Duodenal mucosa (tissue), 2 donors: ENCODE data around the gene KIR2DL4.
"Not testable (repeated sequence)": the region's sequence is repeated elsewhere in the genome, so short reads cannot be mapped to it uniquely, and the experiment has no call there.

Source experiments
- H3K27ac ChIP-seq: one replicate; pipeline ENCODE4 v1.7.0; 2013; ENCODE audit warnings: low read depth, low read length
- H3K27me3 ChIP-seq, 2 donors: one replicate each; pipeline ENCODE4 v1.7.0; 2013; ENCODE audit warnings: low read length in 2 of 2, control low read depth in 1 of 2; ENCODE audit not compliant: insufficient read depth in 2 of 2, control insufficient read depth in 1 of 2
- H3K36me3 ChIP-seq, 2 donors: one replicate each; pipeline ENCODE4 v1.7.0; 2013; ENCODE audit warnings: low read length in 2 of 2, control low read depth in 1 of 2; ENCODE audit not compliant: insufficient read depth in 2 of 2, control insufficient read depth in 1 of 2
- H3K4me1 ChIP-seq, 2 donors: one replicate each; pipeline ENCODE4 v1.7.0; 2013; ENCODE audit warnings: low read length in 2 of 2, control low read depth in 1 of 2; ENCODE audit not compliant: insufficient read depth in 2 of 2, control insufficient read depth in 1 of 2
- H3K4me3 ChIP-seq, 2 donors: one replicate each; pipeline ENCODE4 v1.7.0; 2013; ENCODE audit warnings: low read length in 2 of 2, low read depth in 1 of 2
- H3K9ac ChIP-seq, 2 donors: one replicate each; pipeline ENCODE4 v1.7.0; 2013; ENCODE audit warnings: low read length in 2 of 2, low read depth in 1 of 2
- H3K9me3 ChIP-seq, 2 donors: one replicate each; pipeline ENCODE4 v1.7.0; 2013; ENCODE audit warnings: low read length in 2 of 2, control low read depth in 1 of 2; ENCODE audit not compliant: control insufficient read depth in 1 of 2

Gene KIR2DL4

GRCh38 chr19:54795758-54796157, 7.7 kb upstream of the KIR2DL4 start:
- Histone ChIP-seq H3K36me3 (no peaks in the 10 kb centered on the region), H3K27me3 (no peaks in the 10 kb centered on the region), H3K27ac (no peak overlapping the region), H3K9ac (no peak overlapping the region), H3K4me3 (no peak overlapping the region), H3K9me3 (no peaks in the 10 kb centered on the region), H3K4me1 (no peaks in the 10 kb centered on the region)

- H3K27me3 ChIP-seq = peaks cover 0 to 11% of the 10 kb centered on the region in 2 donors
- no peaks in the 10 kb centered on the region for H3K9me3 ChIP-seq
- no peaks in the 10 kb centered on the region for H3K36me3 ChIP-seq
- no peaks in the 10 kb centered on the region for H3K4me1 ChIP-seq
- no peak overlapping the region for H3K9ac ChIP-seq
- no peak overlapping the region for H3K4me3 ChIP-seq
- no peak overlapping the region for H3K27ac ChIP-seq
Observed at GRCh38 chr19:54804101-54804500, 691 bp downstream of the KIR2DL4 start.

GRCh38 chr19:54804571-54804970, 1.2 kb downstream of the KIR2DL4 start:
- Histone ChIP-seq H3K36me3 (no peaks in the 10 kb centered on the region), H3K9me3 (no peaks in the 10 kb centered on the region), H3K4me1 (no peaks in the 10 kb centered on the region), H3K27me3 (peaks cover 0 to 11% of the 10 kb centered on the region in 2 donors), H3K4me3 (no peak overlapping the region), H3K9ac (no peak overlapping the region), H3K27ac (no peak overlapping the region)

- Histone ChIP-seq H3K9me3 (no peaks in the 10 kb centered on the region), H3K27me3 (peaks cover 0 to 11% of the 10 kb centered on the region in 2 donors), H3K4me3 (no peak overlapping the region), H3K4me1 (no peaks in the 10 kb centered on the region), H3K27ac (no peak overlapping the region), H3K36me3 (no peaks in the 10 kb centered on the region), H3K9ac (no peak overlapping the region)
Observed at GRCh38 chr19:54805665-54806515, 2.5 kb downstream of the KIR2DL4 start.

GRCh38 chr19:54806516-54806838, 3.1 kb downstream of the KIR2DL4 start:
- no peak overlapping the region for H3K4me3 ChIP-seq
- no peaks in the 10 kb centered on the region for H3K36me3 ChIP-seq
- no peaks in the 10 kb centered on the region for H3K4me1 ChIP-seq
- no peak overlapping the region for H3K27ac ChIP-seq
- H3K9me3 ChIP-seq = no peaks in the 10 kb centered on the region
- no peak overlapping the region for H3K9ac ChIP-seq
- peaks cover 0 to 11% of the 10 kb centered on the region in 2 donors for H3K27me3 ChIP-seq

GRCh38 chr19:54814571-54814970, 11.2 kb downstream of the KIR2DL4 start:
- H3K27ac ChIP-seq, H3K9ac ChIP-seq, H3K4me3 ChIP-seq, H3K9me3 ChIP-seq, H3K27me3 ChIP-seq, H3K36me3 ChIP-seq, H3K4me1 ChIP-seq: not testable (repeated sequence)

- H3K9ac ChIP-seq, H3K4me3 ChIP-seq, H3K9me3 ChIP-seq, H3K27me3 ChIP-seq, H3K36me3 ChIP-seq, H3K27ac ChIP-seq, H3K4me1 ChIP-seq: not testable (repeated sequence)
Observed at GRCh38 chr19:54816251-54816650, 12.8 kb downstream of the KIR2DL4 start, which contains the start of gene KIR3DL1. KIR3DL1 (plus strand) TSS chr19:54816468.

- H3K4me3 ChIP-seq = no peak overlapping the region
- H3K27ac ChIP-seq = no peak overlapping the region
- no peaks in the 10 kb centered on the region for H3K4me1 ChIP-seq
- no peaks in the 10 kb centered on the region for H3K36me3 ChIP-seq
- no peak overlapping the region for H3K9ac ChIP-seq
- no peaks in the 10 kb centered on the region for H3K9me3 ChIP-seq
- H3K27me3 ChIP-seq = no peaks in the 10 kb centered on the region
Observed at GRCh38 chr19:54817670-54818536, 14.5 kb downstream of the KIR2DL4 start.

GRCh38 chr19:54824416-54824815, 21.0 kb downstream of the KIR2DL4 start:
- H3K27me3 ChIP-seq, H3K36me3 ChIP-seq, H3K27ac ChIP-seq, H3K9ac ChIP-seq, H3K4me1 ChIP-seq, H3K4me3 ChIP-seq, H3K9me3 ChIP-seq: not testable (repeated sequence)

GRCh38 chr19:54825326-54825725, 21.9 kb downstream of the KIR2DL4 start:
- not testable (repeated sequence) for H3K4me1 ChIP-seq, H3K9me3 ChIP-seq, H3K36me3 ChIP-seq, H3K27me3 ChIP-seq, H3K27ac ChIP-seq, H3K4me3 ChIP-seq, H3K9ac ChIP-seq
